CD4-positive, alpha-beta T cell (primary cell): ENCODE results near the gene PSRC1. TPM values are rescaled to one million over a fixed set of nuclear protein-coding genes. Genes with fewer than 3 reads are reported as not detected.
A peak's percentile ranks its signal among the peaks of the same experiment; 100 is the strongest.
"Not testable (repeated sequence)": the region's sequence is repeated elsewhere in the genome, so short reads cannot be mapped to it uniquely, and the experiment has no call there.

Source experiments
- ATAC-seq: fragments of 200-7000 bp; cut with Tn5 transposase; one replicate; pipeline ENCODE4 v1.10.0; 2022; ENCODE audit warnings: mild to moderate bottlenecking; ENCODE audit not compliant: poor library complexity
- CTCF ChIA-PET: fragments of 350-600 bp; sonication (Branson Sonifier 250); formaldehyde crosslinking; loops from one replicate; lab custom pipeline; 2021; ENCODE audit warnings: antibody characterized with exemption, inconsistent platforms; lab: Charles Lee
- POLR2A ChIA-PET: fragments of 350-600 bp; sonication (Branson Sonifier 250); formaldehyde crosslinking; loops from one replicate; lab custom pipeline; 2021; ENCODE audit warnings: antibody characterized with exemption, inconsistent platforms; lab: Charles Lee
- DNase-seq, 14 experiments: peaks; one replicate each; pipeline ENCODE4 v3.0.0-alpha.2; 2013 to 2020; ENCODE audit warnings: mixed read lengths in 2 of 14
- H3K27ac ChIP-seq, 2 donors: one replicate each; pipeline versions ENCODE4 v1.5.1 to v1.7.0; 2013; ENCODE audit warnings: low read length in 2 of 2, low read depth in 1 of 2, mild to moderate bottlenecking in 1 of 2
- H3K27me3 ChIP-seq, 2 experiments: 1 replicate in 1 of 2; 2 replicates in 1 of 2; pipeline versions ENCODE4 v1.6.1 to v1.7.0; 2013; ENCODE audit warnings: low read length in 2 of 2, control low read depth in 1 of 2, mild to moderate bottlenecking in 1 of 2, moderate library complexity in 1 of 2; ENCODE audit not compliant: insufficient read depth in 2 of 2, control insufficient read depth in 1 of 2
- H3K36me3 ChIP-seq: one replicate; pipeline ENCODE4 v1.6.1; 2013; ENCODE audit warnings: low read length, control low read depth; ENCODE audit not compliant: insufficient read depth
- H3K4me1 ChIP-seq: one replicate; pipeline ENCODE4 v1.6.1; 2013; ENCODE audit warnings: low read length, control low read depth; ENCODE audit not compliant: insufficient read depth
- H3K4me3 ChIP-seq: one replicate; pipeline ENCODE4 v1.5.1; 2013; ENCODE audit warnings: mild to moderate bottlenecking, low read length, moderate library complexity
- H3K9me3 ChIP-seq, 2 experiments: 1 replicate in 1 of 2; 2 replicates in 1 of 2; pipeline versions ENCODE4 v1.6.1 to v1.7.0; 2013; ENCODE audit warnings: low read length in 2 of 2, mild to moderate bottlenecking in 2 of 2, control low read depth in 1 of 2, moderate library complexity in 1 of 2; ENCODE audit not compliant: control insufficient read depth in 1 of 2, insufficient read depth in 1 of 2
- H3K27ac Mint-ChIP-seq: one replicate; pipeline ENCODE4 v1.8.0; 2020; ENCODE audit warnings: mixed read lengths
- H3K27me3 Mint-ChIP-seq: one replicate; pipeline ENCODE4 v1.8.0; 2021; ENCODE audit warnings: mixed read lengths
- H3K36me3 Mint-ChIP-seq: one replicate; pipeline ENCODE4 v1.8.0; 2021; ENCODE audit warnings: low read depth, mixed read lengths
- H3K4me1 Mint-ChIP-seq: one replicate; pipeline ENCODE4 v1.8.0; 2021; ENCODE audit warnings: low read depth, mixed read lengths
- H3K4me3 Mint-ChIP-seq: one replicate; pipeline ENCODE4 v1.8.0; 2020; ENCODE audit warnings: mild to moderate bottlenecking, mixed read lengths
- H3K9me3 Mint-ChIP-seq: one replicate; pipeline ENCODE4 v1.8.0; 2020; ENCODE audit warnings: mixed read lengths
- CTCF ChIP-seq: fragments of 200-600 bp; IDR thresholded peaks from one replicate; pipeline ENCODE4 v1.8.0; 2022; ENCODE audit warnings: antibody characterized with exemption, mild to moderate bottlenecking
- intact Hi-C, 2 experiments: fragments of 100-400 bp; cut with DNase I in 1 of 2; cut with micrococcal nuclease in 1 of 2; formaldehyde crosslinking; loops; one replicate each; pipeline versions ENCODE4 v1.15.1 to v1.9.0; 2023 to 2025; cut with DNase I, micrococcal nuclease
- total RNA-seq, 174 experiments: library from RNA in 2 of 174; stranded (reverse) in 2 of 174; gene quantifications; one replicate each; pipeline ENCODE4 v1.2.3 and lab custom pipeline; 2021 to 2026

PSRC1 gene
- total RNA-seq, 2 experiments from 2014 or later: 0.22 to 0.91 TPM

- no peak for TF ChIP-seq CTCF
- no peak overlapping the region for H3K4me3 ChIP-seq
- H3K36me3 ChIP-seq: no peaks in the 10 kb centered on the region
- ChIA-PET CTCF (no interaction called here), POLR2A (no interaction called here)
- Mint-ChIP-seq H3K4me1 (no peaks in the 10 kb centered on the region), H3K27me3 (peaks cover 23% of the 10 kb centered on the region), H3K9me3 (no peaks in the 10 kb centered on the region), H3K27ac (no peak overlapping the region), H3K4me3 (no peak overlapping the region), H3K36me3 (no peaks in the 10 kb centered on the region)
- no peaks in the 10 kb centered on the region for H3K27me3 ChIP-seq
- no peak for ATAC-seq
- no peaks in the 10 kb centered on the region for H3K4me1 ChIP-seq
- DNase-seq: no peak
- no peaks in the 10 kb centered on the region for H3K9me3 ChIP-seq
- intact Hi-C loops: no loop called here
- no peak overlapping the region for H3K27ac ChIP-seq
These were observed 7.2 kb upstream of the PSRC1 start for GRCh38 chr1:109290137-109290536.

GRCh38 chr1:109286762-109287161 lies 3.8 kb upstream of the PSRC1 start:
- H3K36me3 Mint-ChIP-seq, POLR2A ChIA-PET, H3K36me3 ChIP-seq, DNase-seq, H3K27me3 Mint-ChIP-seq, H3K9me3 Mint-ChIP-seq, ATAC-seq, H3K4me3 ChIP-seq, H3K27ac Mint-ChIP-seq, H3K4me3 Mint-ChIP-seq, H3K27ac ChIP-seq, H3K27me3 ChIP-seq, H3K9me3 ChIP-seq: not testable (repeated sequence)
- CTCF ChIA-PET: interaction anchor here (0.7 kb wide), 1 partner anchor 1491 kb away, joined by 4 read pairs; no protein-coding TSS in a partner anchor
- H3K4me1 ChIP-seq: peaks cover 23% of the 10 kb centered on the region
- intact Hi-C loops: loop anchor here in 1 of 2 experiments (10.0 kb wide), 1 partner anchor 698 kb away; the partner anchor contains the start of gene AHCYL1
- H3K4me1 Mint-ChIP-seq: peaks cover 19% of the 10 kb centered on the region

- Histone ChIP-seq H3K4me3 (peak overlapping the region; percentile 70), H3K36me3 (no peaks in the 10 kb centered on the region), H3K27ac (peak overlapping the region; percentile 31 to 59), H3K4me1 (peaks cover 27% of the 10 kb centered on the region), H3K9me3 (no peaks in the 10 kb centered on the region), H3K27me3 (no peaks in the 10 kb centered on the region)
- peaks cover 8% of the 10 kb centered on the region for H3K36me3 Mint-ChIP-seq
- peak; percentile 22 for ATAC-seq
- POLR2A ChIA-PET: interaction anchor here (1.1 kb wide), 1 partner anchor 199 kb away, joined by 4 read pairs; the partner anchor contains the start of gene ATXN7L2
- TF ChIP-seq CTCF: no peak
- H3K9me3 Mint-ChIP-seq: no peaks in the 10 kb centered on the region
- peaks cover 19% of the 10 kb centered on the region for H3K4me1 Mint-ChIP-seq
- CTCF ChIA-PET: interaction anchor here (1.6 to 2.1 kb wide), 4 partner anchors 115 to 356 kb away, joined by 5 to 15 read pairs (median 9); partner anchors contain the start of genes CYB561D1 and SORT1
- DNase-seq: peak in 1 of 14 experiments; percentile 48
- H3K27ac Mint-ChIP-seq: peak overlapping the region; percentile 78
- H3K27me3 Mint-ChIP-seq: no peaks in the 10 kb centered on the region
- H3K4me3 Mint-ChIP-seq: peak overlapping the region; percentile 94
- intact Hi-C loops: loop anchor here (5.0 to 10.0 kb wide), 4 partner anchors 72 to 701 kb away; partner anchors contain the start of genes AHCYL1 (in 1 of the 2), ATXN7L2 (in 1 of the 2) and SARS1 (in 1 of the 2)
These were observed 1.0 kb upstream of the PSRC1 start for GRCh38 chr1:109283748-109284600.
